ENCODE data around the gene FOXP1.
A peak's percentile ranks its signal among the peaks of the same experiment; 100 is the strongest.

FOXP1 gene

DNA sequence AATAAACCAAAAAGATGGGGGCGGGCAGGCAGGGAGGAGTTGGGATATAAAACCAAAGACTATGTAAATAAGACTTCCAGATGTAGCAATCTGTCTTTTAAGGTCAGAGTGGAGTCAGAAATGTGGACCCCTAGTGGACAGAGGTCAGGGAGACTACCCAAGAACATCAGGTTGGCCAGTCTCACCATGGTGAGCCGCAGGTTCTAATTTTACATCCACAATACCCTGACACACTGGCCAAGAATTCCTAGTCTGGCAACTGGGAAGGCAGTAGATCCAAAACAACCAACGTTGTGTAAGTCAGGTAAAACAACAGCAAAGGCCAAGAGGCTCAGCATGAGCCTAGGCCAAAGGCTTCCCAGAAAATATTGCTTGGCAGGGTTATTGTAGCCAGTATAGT is 203.4 kb downstream of the FOXP1 start:
- in situ Hi-C loops (cut with HindIII; ENCODE audit: low sequenced_read_pairs): no loop called here
- H3K4me3 ChIP-seq (ENCODE audit: low read depth, low read length): no peak overlapping the region
- peak; percentile 52 for DNase-seq (ENCODE audit: low read depth, low spot score)
- TF ChIP-seq, protein P1, sequence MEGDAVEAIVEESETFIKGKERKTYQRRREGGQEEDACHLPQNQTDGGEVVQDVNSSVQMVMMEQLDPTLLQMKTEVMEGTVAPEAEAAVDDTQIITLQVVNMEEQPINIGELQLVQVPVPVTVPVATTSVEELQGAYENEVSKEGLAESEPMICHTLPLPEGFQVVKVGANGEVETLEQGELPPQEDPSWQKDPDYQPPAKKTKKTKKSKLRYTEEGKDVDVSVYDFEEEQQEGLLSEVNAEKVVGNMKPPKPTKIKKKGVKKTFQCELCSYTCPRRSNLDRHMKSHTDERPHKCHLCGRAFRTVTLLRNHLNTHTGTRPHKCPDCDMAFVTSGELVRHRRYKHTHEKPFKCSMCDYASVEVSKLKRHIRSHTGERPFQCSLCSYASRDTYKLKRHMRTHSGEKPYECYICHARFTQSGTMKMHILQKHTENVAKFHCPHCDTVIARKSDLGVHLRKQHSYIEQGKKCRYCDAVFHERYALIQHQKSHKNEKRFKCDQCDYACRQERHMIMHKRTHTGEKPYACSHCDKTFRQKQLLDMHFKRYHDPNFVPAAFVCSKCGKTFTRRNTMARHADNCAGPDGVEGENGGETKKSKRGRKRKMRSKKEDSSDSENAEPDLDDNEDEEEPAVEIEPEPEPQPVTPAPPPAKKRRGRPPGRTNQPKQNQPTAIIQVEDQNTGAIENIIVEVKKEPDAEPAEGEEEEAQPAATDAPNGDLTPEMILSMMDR (IDR thresholded peaks at IDR 0.05; ENCODE audit: low read depth, low read length): no peak

DNA sequence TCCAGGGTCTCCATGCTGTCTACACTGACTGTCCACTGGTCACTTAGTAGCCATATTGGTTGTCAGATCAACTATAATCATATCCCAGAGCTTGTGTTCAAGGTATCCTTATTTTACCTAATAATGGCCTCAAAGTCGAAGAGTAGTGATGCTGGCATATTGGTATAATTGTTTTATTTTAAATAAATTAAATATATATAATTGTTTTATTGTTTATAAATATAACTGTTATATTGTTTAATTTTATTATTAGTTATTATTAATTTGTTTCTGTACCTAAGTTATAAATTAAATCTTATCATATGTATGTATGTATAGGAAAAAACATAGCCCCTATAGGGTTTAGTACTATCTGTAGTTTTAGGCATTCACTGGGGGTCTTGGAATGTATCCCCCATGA is 205.0 kb downstream of the FOXP1 start:
- in situ Hi-C loops (cut with HindIII; ENCODE audit: low sequenced_read_pairs): no loop called here
- TF ChIP-seq, protein P1 (IDR thresholded peaks at IDR 0.05; ENCODE audit: low read depth, low read length): no peak
- no peak for DNase-seq (ENCODE audit: low read depth, low spot score)
- H3K4me3 ChIP-seq (ENCODE audit: low read depth, low read length): no peak overlapping the region

DNA sequence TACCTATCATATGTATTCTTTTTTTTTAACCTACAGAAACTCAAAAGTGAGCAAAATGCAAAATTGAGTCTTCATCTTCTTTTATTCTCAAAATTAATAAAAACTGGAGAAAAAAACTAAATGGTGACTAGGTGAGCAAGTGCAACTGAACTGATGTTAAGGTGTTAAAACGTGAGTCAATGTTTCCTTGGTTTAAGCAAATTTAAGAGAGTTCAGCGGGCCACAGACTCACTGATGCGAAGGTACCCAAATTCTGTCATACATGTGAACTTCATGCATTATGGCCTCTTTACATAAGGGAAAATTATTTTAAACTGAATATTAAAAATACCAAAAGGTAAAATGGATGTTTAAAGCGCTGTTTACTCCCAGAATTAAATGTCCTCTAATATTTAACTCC is 206.6 kb downstream of the FOXP1 start:
- TF ChIP-seq, protein P1 (IDR thresholded peaks at IDR 0.05; ENCODE audit: low read depth, low read length): no peak
- in situ Hi-C loops (cut with HindIII; ENCODE audit: low sequenced_read_pairs): no loop called here
- no peak overlapping the region for H3K4me3 ChIP-seq (ENCODE audit: low read depth, low read length)
- no peak for DNase-seq (ENCODE audit: low read depth, low spot score)

DNA sequence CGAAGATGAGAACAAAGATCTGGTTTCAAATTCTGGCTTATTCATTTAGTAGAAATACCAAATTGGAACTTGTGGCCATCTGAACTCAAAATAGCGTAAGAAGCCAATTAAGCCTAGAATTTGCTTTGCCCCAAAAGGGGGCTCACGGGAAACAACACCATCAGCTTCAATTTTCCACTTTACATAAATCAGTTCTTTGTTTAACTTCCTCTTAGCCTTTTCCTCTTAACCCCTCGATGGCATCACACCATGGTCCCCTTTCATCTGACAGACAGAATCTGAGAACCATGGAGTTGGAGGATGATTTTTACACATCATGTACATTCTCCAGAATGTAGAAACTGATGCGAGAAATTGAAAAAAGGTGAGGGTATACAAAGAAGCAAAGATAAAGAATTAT is 207.0 kb downstream of the FOXP1 start:
- no peak for DNase-seq (ENCODE audit: low read depth, low spot score)
- TF ChIP-seq, protein P1 (IDR thresholded peaks at IDR 0.05; ENCODE audit: low read depth, low read length): no peak
- H3K4me3 ChIP-seq (ENCODE audit: low read depth, low read length): no peak overlapping the region
- in situ Hi-C loops (cut with HindIII; ENCODE audit: low sequenced_read_pairs): no loop called here

DNA sequence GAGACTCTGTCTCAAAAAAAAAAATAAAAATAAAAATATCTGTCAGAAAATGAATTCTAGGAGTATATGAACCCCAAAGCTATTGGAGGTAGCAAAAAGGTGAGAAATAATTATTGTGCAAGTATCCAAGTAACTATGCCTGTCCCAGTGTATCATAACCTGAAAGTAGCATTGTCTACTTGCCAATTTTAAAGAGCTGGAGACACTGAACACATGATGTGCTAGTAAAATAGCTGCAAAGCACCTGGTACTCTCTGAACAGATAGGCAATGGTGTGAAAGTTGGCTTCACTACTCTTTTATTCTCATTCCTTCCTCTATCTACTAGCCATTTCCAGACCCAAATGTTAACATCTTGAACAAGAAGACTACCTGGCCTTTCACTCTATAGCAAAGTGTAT is 208.9 kb downstream of the FOXP1 start:
- in situ Hi-C loops (cut with HindIII; ENCODE audit: low sequenced_read_pairs): no loop called here
- TF ChIP-seq, protein P1 (IDR thresholded peaks at IDR 0.05; ENCODE audit: low read depth, low read length): no peak
- H3K4me3 ChIP-seq (ENCODE audit: low read depth, low read length): no peak overlapping the region
- no peak for DNase-seq (ENCODE audit: low read depth, low spot score)

DNA sequence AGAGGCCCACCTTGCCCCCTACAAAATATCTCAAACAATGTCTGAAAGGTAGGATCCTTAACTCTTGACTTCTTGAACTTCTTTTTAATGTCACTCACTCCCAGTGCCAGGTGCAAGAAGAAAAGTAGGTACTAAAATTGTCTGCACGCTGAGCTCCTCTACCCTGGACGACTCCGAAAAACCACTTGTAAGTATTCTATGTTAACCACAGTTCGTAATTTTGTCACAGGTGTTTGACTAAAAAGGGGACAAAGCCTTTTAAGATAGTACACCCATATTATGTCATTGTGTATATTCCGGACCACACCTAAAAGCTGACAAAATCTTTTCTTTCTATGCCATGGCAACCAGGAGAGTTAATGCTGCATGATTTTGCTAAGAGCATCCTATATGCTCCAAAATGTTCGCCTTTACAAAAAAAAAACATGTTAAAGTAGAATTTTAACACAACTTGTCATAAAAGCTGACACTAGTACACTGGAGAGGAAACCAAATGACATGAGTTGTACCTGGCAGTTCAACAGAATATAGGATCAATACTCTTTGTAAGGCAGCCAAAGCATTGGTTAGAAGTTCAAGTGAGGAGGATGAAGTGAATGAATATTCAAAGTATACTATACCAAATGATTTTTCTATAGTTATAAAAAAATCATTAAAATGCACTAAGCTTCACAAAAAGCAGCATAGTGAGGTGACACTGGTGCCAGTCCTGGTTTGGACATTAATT is 210.5 kb downstream of the FOXP1 start:
- no peak overlapping the region for H3K4me3 ChIP-seq (ENCODE audit: low read depth, low read length)
- in situ Hi-C loops (cut with HindIII; ENCODE audit: low sequenced_read_pairs): no loop called here
- DNase-seq (ENCODE audit: low read depth, low spot score): no peak
- TF ChIP-seq, protein P1 (IDR thresholded peaks at IDR 0.05; ENCODE audit: low read depth, low read length): no peak

All from astrocyte of the spinal cord (primary cell).